ENCODE data around the gene NAA30. TPM values are rescaled to one million over a fixed set of nuclear protein-coding genes. Genes with fewer than 3 reads are reported as not detected.

The NAA30 gene
- total and polyA plus RNA-seq, 2 of the 8 experiments (the other 6 are each of a cell fraction or from before 2014, with no cell fraction given) = 4.2 to 21.9 TPM

GRCh38 chr14:57352396-57353170 is 37.8 kb upstream of the NAA30 start:
- no peak overlapping the region for H2BK5ac ChIP-seq (ENCODE audit: low read depth, low read length)
- ChIA-PET CTCF (ENCODE audit: partially characterized antibody) (no interaction called here), POLR2A (ENCODE audit: partially characterized antibody) (no interaction called here)
- no peak overlapping the region for H4K91ac ChIP-seq (replicated peaks; ENCODE audit: insufficient read length, low read length)
- H3K18ac ChIP-seq (ENCODE audit: extremely low read depth, low read length) = no peak overlapping the region
- no peak overlapping the region for H3K23ac ChIP-seq (ENCODE audit: insufficient read length)
- H3K4ac ChIP-seq (replicated peaks; ENCODE audit: insufficient read length, low read depth, low read length) = no peak overlapping the region
- no peaks in the 10 kb centered on the region for H3K79me1 ChIP-seq (ENCODE audit: low read depth, low read length)
- H2BK12ac ChIP-seq (ENCODE audit: low read depth, low read length) = no peak overlapping the region
- no peak overlapping the region for H2AK5ac ChIP-seq (ENCODE audit: low read depth, low read length)
- H3K79me2 ChIP-seq (ENCODE audit: control insufficient read depth in 1 of 2, insufficient read depth in 2 of 2, low read length in 2 of 2) = no peaks in the 10 kb centered on the region
- H4K8ac ChIP-seq (ENCODE audit: extremely low read depth, insufficient read depth, low read length) = no peak overlapping the region
- no peaks in the 10 kb centered on the region for H4K20me1 ChIP-seq (replicated peaks in 1 of 2; ENCODE audit: control insufficient read depth in 1 of 2, insufficient read depth in 2 of 2, low read length in 2 of 2)
- H3K9ac ChIP-seq (replicated peaks in 1 of 4; ENCODE audit: extremely low read depth in 1 of 4, low read depth in 3 of 4, low read length in 3 of 4) = no peak overlapping the region
- DNase-seq (ENCODE audit: low read depth in 1 of 2, low spot score in 2 of 2) (no peak), FAIRE-seq (no peak)
- H3K36me3 ChIP-seq (ENCODE audit: control insufficient read depth in 2 of 4, insufficient read depth in 4 of 4, low read length in 3 of 4) = no peaks in the 10 kb centered on the region; a peak in 1 of 8 replicates
- H2BK15ac ChIP-seq (ENCODE audit: low read length) = no peak overlapping the region
- H2BK120ac ChIP-seq (replicated peaks; ENCODE audit: low read depth, low read length) = no peak overlapping the region
- H3K23me2 ChIP-seq (ENCODE audit: low read depth, low read length) = no peaks in the 10 kb centered on the region
- no peak overlapping the region for H3K4me2 ChIP-seq (ENCODE audit: insufficient read depth in 1 of 2, low read depth in 2 of 2, low read length in 2 of 2)
- WGBS, 2 experiments (ENCODE audit: extremely low coverage in 1 of 2, insufficient coverage in 1 of 2, insufficient read length in 1 of 2, insufficient replicate concordance in 2 of 2, low coverage in 1 of 2, low lambda C conversion rate in 2 of 2, missing lambda C conversion rate in 1 of 2) = 88% methylated on average over 9 of the region's 9 CpGs; no CpG with 5 or more reads in 1 of the 2 experiments
- H3K27ac ChIP-seq (ENCODE audit: low read depth, low read length) = no peak overlapping the region
- H3K4me1 ChIP-seq (replicated peaks in 1 of 4; ENCODE audit: control insufficient read depth in 3 of 4, insufficient read depth in 4 of 4, low read length in 3 of 4) = no peaks in the 10 kb centered on the region
- TF ChIP-seq CHD2 (IDR thresholded peaks at IDR 0.05; ENCODE audit: low read length) (no peak), BRCA1 (IDR thresholded peaks at IDR 0.05; ENCODE audit: low read depth, low read length) (no peak), ZNF274 (IDR thresholded peaks at IDR 0.05; ENCODE audit: borderline replicate concordance, extremely low read depth, low read length) (no peak), SP1 (IDR thresholded peaks at IDR 0.05; ENCODE audit: low read depth, low read length) (no peak), JUN (IDR thresholded peaks at IDR 0.05; ENCODE audit: low read depth, low read length) (no peak), EGR1 (IDR thresholded peaks at IDR 0.05; ENCODE audit: borderline replicate concordance, low read depth, low read length) (no peak), JUND (IDR thresholded peaks at IDR 0.05; ENCODE audit: low read length) (no peak)
- no peak overlapping the region for H3K4me3 ChIP-seq (ENCODE audit: extremely low read depth in 1 of 4, insufficient read depth in 2 of 4, low read depth in 3 of 4, low read length in 4 of 4)
- no peak overlapping the region for H3K14ac ChIP-seq (ENCODE audit: insufficient read length)
- no peaks in the 10 kb centered on the region for H3K9me3 ChIP-seq (ENCODE audit: insufficient read depth in 2 of 2, low read depth in 1 of 2, low read length in 1 of 2)
- no peak overlapping the region for H3K56ac ChIP-seq (replicated peaks; ENCODE audit: insufficient read length, low read depth, low read length)
- no peak overlapping the region for H2BK20ac ChIP-seq (ENCODE audit: low read length)
- no peak overlapping the region for H4K5ac ChIP-seq (ENCODE audit: insufficient read length, low read depth, low read length)
- H2AFZ ChIP-seq (ENCODE audit: low read length) = no peak overlapping the region
- no peaks in the 10 kb centered on the region for H3K27me3 ChIP-seq (replicated peaks in 1 of 4; ENCODE audit: control insufficient read depth in 3 of 4, extremely low read depth in 1 of 4, insufficient read depth in 3 of 4, low read length in 3 of 4)

Measured in H1 (cell line).